Suppressor macrophage (primary cell): ENCODE measurements around the gene OR4D2.

Experiments used
- DNase-seq, 4 experiments: peaks; one replicate each; pipeline ENCODE4 v3.0.0-alpha.2; 2020 to 2022

OR4D2 gene

GRCh38 chr17:58210922-58211321 is 44.1 kb downstream of the OR4D2 start:
- peak in 3 of 4 experiments; percentile 12 to 24 (median 24) for DNase-seq

DNA sequence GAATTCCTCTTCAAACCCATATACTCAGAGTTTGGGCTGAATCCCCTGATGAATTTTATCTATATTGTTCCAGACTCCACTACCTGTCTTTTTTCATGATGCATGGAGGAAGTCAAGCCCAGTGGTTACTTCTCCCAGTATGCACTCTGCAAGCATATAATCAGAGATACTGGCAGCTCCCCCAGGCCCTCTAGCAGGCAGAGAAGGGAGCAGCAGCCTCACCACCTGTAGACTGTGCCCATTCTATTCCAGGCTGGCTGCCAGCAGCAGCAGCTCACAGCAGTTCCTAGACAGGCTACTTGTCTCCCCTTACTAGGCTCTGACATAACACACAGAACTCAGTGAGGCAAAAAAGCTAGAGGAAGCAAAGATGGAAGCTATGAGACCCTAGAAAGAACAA is 48.9 kb downstream of the OR4D2 start:
- DNase-seq: no peak

GRCh38 chr17:58217766-58218165 is 51.0 kb downstream of the OR4D2 start:
- DNase-seq: no peak

DNA sequence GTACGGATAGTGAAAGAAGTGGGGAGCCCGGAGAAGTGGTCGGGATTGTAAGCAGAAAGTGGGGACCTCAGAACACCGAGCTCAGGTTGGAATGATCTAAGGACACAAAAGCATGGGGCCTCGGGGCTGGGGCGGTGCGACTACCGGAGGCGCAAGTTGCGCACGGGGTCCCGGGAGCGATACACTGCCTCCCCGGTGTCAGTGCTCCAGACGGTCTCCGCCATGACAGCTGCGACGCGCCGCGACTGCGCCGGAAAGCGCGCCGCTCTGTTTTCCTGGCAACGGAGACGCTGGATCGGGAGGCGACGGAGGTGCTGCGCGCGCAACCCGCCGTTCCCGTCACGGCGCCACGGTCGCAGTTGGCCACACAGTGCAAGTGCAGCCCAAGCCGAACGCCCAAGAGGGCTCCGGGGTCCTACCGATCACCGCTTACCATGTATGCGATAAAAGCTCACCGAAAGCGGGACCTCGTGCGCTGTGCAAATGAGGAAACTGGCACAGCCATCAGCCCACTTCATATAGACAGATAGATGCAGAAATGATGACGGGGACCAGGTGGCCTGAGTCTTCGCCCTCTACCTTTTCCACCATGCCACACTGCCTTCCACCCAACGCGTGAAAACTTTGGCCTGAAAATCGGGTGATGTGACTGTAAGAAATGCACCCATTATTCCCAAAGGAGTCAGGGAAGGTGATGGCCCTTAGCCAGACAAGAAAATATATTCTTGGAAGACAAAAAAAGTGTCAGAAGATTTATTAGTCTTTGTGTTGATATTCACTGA is 52.4 kb downstream of the OR4D2 start, which contains the start of gene MKS1:
MKS1 (minus strand) TSS at position 249 of the 782 bp plus-strand sequence; CDS start at position 224, 25 bp downstream.
- DNase-seq: peak; percentile 96 to 98 (median 98)

DNA sequence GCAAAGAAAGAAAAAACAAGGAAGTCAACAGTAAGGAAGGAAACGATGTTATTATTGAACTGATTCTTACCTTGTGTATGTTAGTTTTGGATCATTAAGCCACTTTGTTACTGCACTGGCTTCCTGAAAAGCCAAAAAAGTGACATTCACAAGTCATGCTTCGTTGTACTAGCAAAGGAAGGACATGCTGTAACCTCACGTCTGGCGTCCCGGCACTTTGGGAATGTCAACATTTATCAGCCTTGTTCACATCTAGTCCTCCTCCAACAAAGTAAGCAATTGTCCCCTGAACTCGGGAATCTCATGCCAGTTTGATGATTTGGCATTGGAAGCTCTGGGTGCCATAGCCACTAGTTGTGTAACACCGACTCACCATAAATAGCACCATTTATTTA is 53.0 kb downstream of the OR4D2 start:
- peak in 1 of 4 experiments; percentile 15 for DNase-seq
